H1 (cell line): ENCODE measurements around the gene HOXB6. TPM values are rescaled to one million over a fixed set of nuclear protein-coding genes. Genes with fewer than 3 reads are reported as not detected.

Source experiments
- CREB1 ChIP-seq: IDR thresholded peaks from 2 replicates; pipeline ENCODE4 v1.6.1; 2012; ENCODE audit warnings: inconsistent platforms
- EP300 ChIP-seq, 2 experiments: IDR thresholded peaks; 1 replicate in 1 of 2; 2 replicates in 1 of 2; pipeline ENCODE4 v1.6.1; 2011 to 2012; ENCODE audit warnings: low read depth in 2 of 2, low read length in 2 of 2, mild to moderate bottlenecking in 2 of 2, borderline replicate concordance in 1 of 2, inconsistent platforms in 1 of 2, moderate library complexity in 1 of 2
- EZH2 ChIP-seq: fragments of 200-600 bp; sonication (generic); IDR thresholded peaks from 2 replicates; pipeline ENCODE4 v1.7.1; 2012; ENCODE audit warnings: low read depth, mild to moderate bottlenecking, moderate library complexity, low read length, inconsistent platforms; ENCODE audit not compliant: severe bottlenecking
- KDM1A ChIP-seq: fragments of 200-600, 300-600 bp; sonication (generic); IDR thresholded peaks from 2 replicates; pipeline ENCODE4 v1.7.1; 2016; ENCODE audit warnings: mild to moderate bottlenecking, low read length, borderline replicate concordance
- POLR2A ChIP-seq, 2 experiments: IDR thresholded peaks; 1 replicate in 1 of 2; 2 replicates in 1 of 2; pipeline ENCODE4 v1.6.1; 2011; ENCODE audit warnings: low read depth in 2 of 2, low read length in 2 of 2, mild to moderate bottlenecking in 2 of 2; ENCODE audit errors: control extremely low read depth in 1 of 2
- polyA plus RNA-seq, 7 experiments: library from polyadenylated mRNA; depleted of rRNA in 3 of 7; stranded (reverse) in 5 of 7; unstranded in 2 of 7; fragments of >200 nt in 5 of 7; fragments of 200-250 nt in 2 of 7; gene quantifications; 1 replicate in 5 of 7; 2 replicates in 1 of 7; 4 replicates in 1 of 7; pipeline versions ENCODE4 v1.2.1 to v1.2.3, GENCODE V29; 2011 to 2013; ENCODE audit warnings: missing spikeins in 2 of 7, mixed read lengths in 2 of 7
- total RNA-seq: library from RNA; stranded (reverse); fragmentation: NEBNext Ultra II Directional; extraction: Animal tissue kit (Norgen Biotek cat#: 25700); gene quantifications from 2 replicates; pipeline ENCODE4 v1.2.1, GENCODE V29; 2021
- TF ChIP-seq, protein P1 (sequence below): IDR thresholded peaks from 2 replicates; pipeline ENCODE4 v1.6.1; 2011; ENCODE audit warnings: low read length, improper control_type of control experiment

Gene HOXB6
- total and polyA plus RNA-seq, 2 of the 8 experiments (the other 6 are each of a cell fraction or from before 2014, with no cell fraction given): not detected

DNA sequence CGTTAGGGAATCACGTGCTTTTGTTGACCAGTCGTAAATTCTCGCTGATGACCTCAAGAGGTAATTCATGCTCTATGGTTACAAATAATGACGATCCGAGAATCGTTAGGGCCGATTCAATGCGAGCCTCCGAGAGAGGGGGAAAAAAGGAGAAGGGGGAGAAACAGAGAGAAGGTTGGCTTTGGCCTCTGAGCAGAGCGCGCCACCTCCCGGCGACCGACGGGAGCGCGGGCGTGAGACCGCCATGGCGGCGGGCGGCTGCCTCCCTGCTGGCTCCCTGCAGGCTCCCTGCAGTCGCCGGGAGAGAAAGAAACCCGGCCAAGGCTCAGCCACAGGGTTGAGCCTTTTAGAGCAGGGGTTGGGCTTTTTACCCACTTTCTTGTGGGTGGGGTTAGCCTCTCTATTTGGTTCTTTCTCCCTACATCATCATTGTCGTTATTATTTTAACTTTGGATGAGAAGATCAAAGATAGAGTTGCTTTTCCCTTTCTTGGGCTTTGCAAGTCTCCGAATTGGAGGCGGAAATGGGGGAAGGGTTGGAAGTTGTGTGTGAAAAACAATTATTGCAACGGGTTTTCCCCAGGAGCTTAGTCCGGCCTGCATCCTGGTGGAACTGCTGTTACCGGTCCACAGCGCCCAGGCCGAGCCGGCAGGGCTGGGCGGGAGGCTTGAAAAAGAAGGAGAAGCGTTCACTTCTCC, 10.8 kb downstream of the HOXB6 start (continued):
- TF ChIP-seq EZH2 (no peak), CREB1 (no peak), KDM1A (no peak), POLR2A (IDR thresholded peaks at IDR 0.05; ENCODE audit: control extremely low read depth in 1 of 2, low read depth in 2 of 2, low read length in 2 of 2) (no peak), EP300 (IDR thresholded peaks at IDR 0.05; ENCODE audit: borderline replicate concordance in 1 of 2, low read depth in 2 of 2, low read length in 2 of 2) (no peak)
- TF ChIP-seq, protein P1, sequence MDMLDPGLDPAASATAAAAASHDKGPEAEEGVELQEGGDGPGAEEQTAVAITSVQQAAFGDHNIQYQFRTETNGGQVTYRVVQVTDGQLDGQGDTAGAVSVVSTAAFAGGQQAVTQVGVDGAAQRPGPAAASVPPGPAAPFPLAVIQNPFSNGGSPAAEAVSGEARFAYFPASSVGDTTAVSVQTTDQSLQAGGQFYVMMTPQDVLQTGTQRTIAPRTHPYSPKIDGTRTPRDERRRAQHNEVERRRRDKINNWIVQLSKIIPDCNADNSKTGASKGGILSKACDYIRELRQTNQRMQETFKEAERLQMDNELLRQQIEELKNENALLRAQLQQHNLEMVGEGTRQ: peak; percentile 11; the same call in 1 of the 2 replicates
